NCI-H524 (cell line): ENCODE data around the gene DDX59.
"Not testable (repeated sequence)": the region's sequence is repeated elsewhere in the genome, so short reads cannot be mapped to it uniquely, and the experiment has no call there.

Source experiments
- DNase-seq, 2 experiments: peaks; one replicate each; lab custom pipeline; 2025; lab: John Stamatoyannopoulos, UW

The DDX59 gene

DNA sequence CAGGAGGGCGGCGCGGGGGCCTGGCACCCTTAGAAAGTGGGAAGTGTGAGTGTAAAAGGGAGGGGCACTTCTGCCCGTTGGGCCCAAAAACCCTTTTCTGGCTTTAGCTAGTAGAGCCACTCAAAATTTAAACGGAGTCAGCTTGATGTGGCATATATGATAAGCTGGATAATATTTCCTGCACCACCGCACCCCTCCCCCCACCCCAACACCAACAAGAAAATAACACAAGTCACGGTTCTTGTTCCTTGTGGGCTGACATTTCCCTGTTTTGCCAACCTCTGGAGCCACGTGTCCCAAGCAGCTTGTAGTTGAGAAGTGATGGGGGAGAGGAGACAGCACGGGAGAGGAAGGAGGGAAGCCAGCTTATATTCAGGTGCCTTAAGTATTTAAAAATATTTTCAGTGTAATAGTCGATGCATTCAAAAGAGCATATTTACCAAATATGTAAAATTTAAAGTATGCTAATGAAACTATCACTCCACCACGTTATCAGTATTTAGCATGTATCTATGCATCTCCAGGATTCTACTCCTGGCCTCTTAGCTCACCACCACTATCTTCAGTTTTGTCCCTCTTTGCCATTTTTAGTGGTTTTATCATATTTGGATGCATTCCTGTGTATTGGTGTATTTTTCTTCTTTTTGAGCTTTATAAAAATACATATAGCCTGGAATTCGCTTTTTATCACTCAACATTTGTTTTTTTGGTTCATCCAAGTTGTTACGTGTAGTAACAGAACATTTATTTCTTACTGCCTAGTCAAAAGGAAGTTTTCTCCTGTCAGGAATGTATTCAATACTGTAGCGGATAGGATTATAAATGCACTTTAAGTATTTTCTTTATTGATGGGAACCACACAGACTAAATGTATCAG is 773 bp upstream of the DDX59 start:
- peak; percentile 68 to 80 for DNase-seq

DNA sequence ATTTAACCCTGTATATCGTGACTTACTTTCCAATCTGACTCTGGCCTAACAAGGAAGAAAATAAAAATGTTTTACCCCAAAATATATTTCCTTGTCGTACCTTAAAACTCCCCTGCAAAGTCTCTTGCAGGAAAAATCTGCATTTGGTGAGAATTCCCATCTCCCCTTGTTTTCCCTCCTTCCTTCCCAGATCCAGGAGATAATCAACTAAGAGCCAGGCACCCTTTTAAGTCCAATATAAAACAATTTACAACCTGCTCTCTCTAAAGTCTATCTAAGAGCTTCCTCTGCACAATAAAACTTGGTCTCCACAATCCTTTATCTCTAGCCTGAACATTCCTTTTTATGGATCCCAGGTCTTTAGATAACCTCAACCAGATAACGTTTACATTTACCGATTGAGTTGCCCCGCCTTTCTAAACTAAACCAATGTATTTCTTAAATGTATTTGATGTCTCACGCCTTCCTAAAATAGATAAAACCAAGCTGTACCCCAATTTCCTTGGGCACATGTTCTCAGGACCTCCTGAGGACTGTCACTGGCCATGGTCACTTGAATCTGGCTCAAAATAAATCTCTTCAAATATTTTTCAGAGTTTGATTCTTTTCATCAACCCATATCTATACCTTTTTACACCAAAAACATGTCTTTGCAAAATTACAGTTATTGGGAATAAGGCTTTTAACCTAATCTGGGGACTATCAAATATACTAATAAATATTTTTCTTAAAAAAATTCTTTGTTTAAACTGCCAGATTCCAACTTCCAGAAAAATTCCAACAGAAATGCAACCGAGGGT is 993 bp downstream of the DDX59 start:
- no peak for DNase-seq

GRCh38 chr1:200666309-200666708 is 3.4 kb downstream of the DDX59 start:
- DNase-seq: no peak

- no peak for DNase-seq
These were observed 3.8 kb downstream of the DDX59 start for GRCh38 chr1:200665861-200666260.

DNA sequence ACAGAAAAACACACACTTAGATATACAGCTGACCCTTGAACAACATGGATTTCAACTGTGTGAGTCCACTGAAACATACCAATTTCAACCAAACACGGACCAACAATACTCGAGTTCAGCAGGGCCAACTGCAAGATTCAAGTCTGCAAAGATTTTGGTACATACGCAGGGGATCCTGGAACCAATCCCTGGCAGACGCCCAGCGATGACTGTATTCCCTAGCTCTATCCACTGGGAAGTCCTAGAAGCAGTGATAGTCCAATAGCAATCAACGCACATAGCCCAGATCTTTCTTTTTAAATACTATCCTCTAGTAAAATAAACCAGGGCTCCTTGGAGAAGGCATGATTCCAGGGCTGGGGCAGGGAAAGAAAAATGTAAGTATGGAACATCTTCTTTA is 9.0 kb downstream of the DDX59 start:
- DNase-seq: no peak

DNA sequence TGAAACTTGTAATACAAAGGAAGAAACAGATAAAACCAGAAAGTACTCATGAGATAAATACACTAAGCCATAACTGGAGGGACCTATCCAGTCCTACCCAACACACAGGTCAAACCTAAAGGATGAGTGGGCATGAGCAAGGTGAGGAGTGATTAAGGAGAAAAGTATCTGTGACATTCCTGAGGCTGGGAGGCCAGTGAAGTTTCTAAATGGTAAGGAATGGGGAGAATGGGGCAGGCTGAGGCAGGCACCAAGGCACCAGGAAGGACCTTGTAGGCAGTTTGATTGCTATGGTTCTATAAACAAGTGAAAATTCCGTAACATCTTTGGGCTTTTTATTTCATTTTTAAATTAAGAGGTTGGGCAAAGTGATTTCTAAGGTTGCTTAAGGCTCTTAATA is 10.4 kb downstream of the DDX59 start:
- no peak for DNase-seq

DNA sequence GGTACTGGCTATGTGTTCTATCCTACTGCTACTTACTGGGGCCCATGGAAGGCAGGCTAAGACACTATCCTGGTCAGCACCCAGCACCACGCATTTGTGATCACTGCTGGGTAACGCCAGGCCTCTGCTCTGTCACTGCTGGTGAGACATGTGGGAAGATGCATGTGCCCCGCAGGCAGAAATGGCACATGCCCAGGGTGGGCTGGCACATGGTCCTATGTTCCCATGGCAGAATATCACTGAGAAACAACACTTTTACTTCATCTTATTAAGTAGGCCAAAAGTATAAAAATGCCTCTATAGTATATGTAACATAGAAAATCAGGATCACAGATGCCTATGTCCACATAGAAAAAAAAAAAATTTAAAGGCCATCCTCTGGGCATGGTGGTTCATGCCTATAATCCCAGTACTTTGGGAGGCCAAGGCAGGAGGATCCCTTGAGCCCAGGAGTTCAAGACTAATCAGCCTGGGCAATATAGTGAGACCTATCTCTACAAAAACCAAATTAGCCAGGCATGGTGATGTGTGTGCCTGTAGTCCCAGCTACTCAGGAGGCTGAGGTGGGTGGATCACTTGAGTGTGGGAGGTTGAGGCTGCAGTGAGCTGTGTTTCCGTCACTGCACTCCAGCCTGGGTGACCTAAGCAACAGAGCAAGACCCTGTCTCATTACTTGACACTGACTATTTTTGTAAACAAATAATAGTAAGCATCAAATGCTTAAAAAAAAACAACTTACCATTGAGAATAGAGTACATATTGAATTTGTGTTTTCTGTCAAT is 11.5 kb downstream of the DDX59 start:
- DNase-seq: no peak

DNA sequence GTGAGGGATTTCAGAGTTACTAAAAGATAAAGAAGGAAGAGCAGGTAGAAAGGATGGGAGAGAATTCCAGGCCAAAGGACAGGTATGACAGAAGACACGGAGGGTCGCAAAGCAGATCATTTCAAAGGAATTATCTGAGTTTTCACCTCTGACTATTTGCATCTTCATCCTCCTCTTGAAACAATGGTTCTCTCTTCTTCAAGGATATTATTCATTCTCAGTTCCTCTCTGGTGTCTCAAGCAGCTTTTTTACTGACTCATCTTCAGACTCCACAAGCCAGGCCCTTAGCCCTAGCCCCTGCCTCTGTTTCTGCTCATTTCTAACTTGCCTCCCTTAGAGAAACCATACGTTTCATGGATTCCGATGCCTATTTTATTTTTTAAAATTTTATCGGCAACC is 15.0 kb downstream of the DDX59 start:
- DNase-seq: no peak

GRCh38 chr1:200653022-200653462 is 16.7 kb downstream of the DDX59 start:
- DNase-seq: no peak

DNA sequence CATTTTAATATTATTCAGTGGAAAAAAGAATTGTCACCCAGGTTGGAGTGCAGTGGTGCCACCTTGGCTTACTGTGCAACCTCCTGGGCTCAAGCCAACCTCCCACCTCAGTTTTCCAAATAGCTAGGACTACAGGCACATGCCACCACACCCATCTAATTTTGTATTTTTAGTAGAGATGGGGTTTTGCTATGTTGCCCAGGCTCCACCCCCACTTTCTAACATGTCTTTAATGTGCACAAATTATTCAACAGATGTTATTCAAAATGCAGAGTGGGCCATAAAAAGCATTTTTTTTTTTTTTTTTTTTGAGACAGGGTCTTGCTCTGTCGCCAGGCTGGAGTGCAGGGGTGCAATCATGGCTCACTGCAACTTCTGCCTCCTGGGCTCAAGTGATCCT is 17.3 kb downstream of the DDX59 start:
- no peak for DNase-seq

GRCh38 chr1:200646515-200646914 is 23.2 kb downstream of the DDX59 start:
- DNase-seq: no peak

DNA sequence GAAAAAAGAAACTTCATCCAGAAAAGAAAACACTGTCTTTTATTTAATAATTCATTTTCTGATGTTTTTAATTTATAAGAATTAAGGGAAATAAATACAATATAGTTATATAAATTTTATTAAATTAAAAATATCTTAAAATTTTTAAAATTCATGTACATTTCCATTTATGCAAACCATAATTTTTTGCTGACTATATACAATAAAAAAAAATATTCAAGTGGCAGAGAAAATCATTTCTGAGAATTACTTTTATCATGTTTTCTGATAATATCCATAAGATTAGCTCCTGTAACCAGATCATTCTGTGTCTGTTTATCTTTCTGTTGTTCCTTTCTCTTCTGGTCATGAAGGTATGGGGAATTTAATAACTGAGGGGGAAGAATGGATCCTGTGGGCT is 25.7 kb downstream of the DDX59 start:
- DNase-seq: no peak

DNA sequence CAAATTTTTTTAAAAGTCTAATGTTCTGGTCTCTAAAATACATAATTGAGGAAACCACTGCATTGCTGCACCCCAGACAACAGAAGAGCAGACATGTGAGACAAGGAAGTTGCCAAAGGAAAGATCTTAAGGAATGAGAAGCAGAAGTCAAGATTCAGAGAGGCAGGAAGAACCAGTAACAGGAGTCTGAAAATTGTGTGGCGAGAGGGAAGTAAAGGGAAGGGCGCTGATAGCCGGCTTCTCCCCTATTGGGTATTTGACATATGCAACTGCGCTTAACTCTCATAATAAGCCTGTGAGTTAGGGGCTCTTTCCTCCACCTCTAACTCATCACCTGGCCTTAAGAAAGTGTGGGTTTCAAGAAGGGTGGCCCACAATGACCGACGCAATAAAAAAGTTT is 27.2 kb downstream of the DDX59 start:
- DNase-seq: no peak

- DNase-seq: no peak
These were observed 28.7 kb downstream of the DDX59 start for GRCh38 chr1:200640963-200641401.

- no peak for DNase-seq
These were observed 29.2 kb downstream of the DDX59 start for GRCh38 chr1:200640373-200640962.

GRCh38 chr1:200638073-200638472 is 31.6 kb downstream of the DDX59 start:
- DNase-seq: no peak

- no peak for DNase-seq
These were observed 33.0 kb downstream of the DDX59 start for GRCh38 chr1:200636681-200637080.

DNA sequence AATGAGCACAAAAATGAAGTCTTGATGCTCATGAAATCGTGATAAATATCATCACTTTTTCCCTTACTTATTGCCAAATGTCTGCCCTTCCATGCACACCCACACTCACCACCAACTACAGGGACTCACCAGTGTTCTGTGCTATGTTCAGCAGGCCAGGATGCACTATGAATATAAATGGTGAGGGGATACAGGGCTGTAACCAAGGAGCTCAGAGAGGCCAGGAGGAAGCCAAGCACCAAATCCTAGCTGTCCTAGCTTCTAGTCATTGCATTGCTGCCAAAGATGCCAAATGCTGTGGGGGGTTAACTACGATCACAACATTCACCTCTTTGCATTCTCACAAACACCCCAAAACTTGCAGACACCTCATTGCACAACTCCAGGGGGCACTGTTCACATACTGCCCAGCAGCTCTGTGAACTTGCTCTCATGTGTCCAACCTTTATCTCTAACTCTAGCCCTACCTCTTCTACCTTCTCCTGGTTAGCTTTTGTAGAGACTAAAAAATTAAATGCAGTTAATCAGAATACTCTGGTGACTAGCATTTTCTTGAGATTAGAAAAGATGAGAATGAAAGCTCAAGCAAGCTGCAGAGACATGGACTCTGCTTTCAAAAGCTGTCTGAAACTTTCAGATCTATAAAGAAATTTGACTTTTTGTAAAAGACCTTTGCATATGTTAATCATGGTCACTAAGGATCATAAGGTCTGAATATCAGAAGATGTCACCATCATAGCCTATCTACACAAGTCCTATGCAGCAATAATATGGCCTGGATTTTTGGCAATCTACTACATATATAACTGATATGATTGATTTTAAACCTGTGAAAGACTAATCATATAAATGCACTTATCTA is 35.2 kb downstream of the DDX59 start:
- no peak for DNase-seq

DNA sequence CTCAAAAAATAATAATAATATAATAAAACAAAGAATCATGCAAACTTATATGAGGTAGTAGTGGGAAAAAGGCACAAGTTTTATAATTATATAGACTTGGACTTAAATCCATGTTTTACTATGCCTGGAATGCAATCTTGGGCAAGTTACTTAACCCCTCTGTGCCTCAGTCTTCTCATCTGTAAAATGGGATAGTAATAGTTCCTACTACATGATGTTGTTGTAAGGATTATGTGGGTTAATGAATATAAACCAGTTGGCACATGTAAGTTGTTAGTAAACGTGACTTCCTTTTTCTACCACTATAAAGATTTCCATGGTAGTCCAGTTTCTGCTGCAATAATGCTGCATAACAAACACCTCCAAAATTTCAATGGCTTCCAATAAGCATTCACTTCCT is 38.3 kb downstream of the DDX59 start:
- no peak for DNase-seq

DNA sequence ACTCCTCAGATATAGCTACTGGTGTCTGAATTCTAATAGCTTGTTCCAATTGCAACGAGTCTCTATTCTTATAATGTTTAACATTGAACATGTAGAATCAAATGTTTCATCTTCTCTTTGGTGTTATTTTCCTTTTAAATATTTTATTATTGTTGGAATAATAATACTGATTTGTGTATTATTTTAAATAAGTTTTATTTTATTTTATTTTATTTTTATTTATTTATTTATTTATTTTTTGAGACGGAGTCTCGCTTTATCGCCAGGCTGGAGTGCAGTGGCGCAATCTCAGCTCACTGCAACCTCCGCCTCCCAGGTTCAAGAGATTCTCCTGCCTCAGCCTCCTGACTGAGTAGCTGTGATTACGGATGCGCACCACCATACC is 39.2 kb downstream of the DDX59 start:
- DNase-seq: not testable (repeated sequence)
